Right atrium auricular region (tissue), 2 donors: ENCODE data around the gene SLC22A4. TPM values are rescaled to one million over a fixed set of nuclear protein-coding genes. Genes with fewer than 3 reads are reported as not detected.

Experiments used
- DNase-seq: peaks from one replicate; pipeline ENCODE4 v3.0.0-alpha.2; 2019; ENCODE audit warnings: low spot score
- H3K27ac ChIP-seq, 2 donors: fragments of 200-600 bp; sonication (generic); 1 replicate in 1 of 2; 2 replicates in 1 of 2; pipeline ENCODE4 v1.5.1; 2016 to 2019
- H3K27me3 ChIP-seq, 2 donors: fragments of 200-600 bp; sonication (generic); one replicate each; pipeline versions ENCODE4 v1.5.1 to v1.6.0; 2017 to 2019
- H3K36me3 ChIP-seq: fragments of 200-600 bp; sonication (generic); one replicate; pipeline ENCODE4 v1.5.1; 2016
- H3K4me1 ChIP-seq, 2 donors: fragments of 200-600 bp; sonication (generic); one replicate each; pipeline versions ENCODE4 v1.5.1 to v1.6.0; 2017 to 2019
- H3K4me3 ChIP-seq, 2 donors: fragments of 200-600 bp; sonication (generic); 1 replicate in 1 of 2; 2 replicates in 1 of 2; pipeline ENCODE4 v1.5.1; 2017 to 2019; ENCODE audit warnings: mild to moderate bottlenecking in 1 of 2, moderate library complexity in 1 of 2
- H3K9me3 ChIP-seq, 2 donors: fragments of 200-600 bp; sonication (generic); one replicate each; pipeline ENCODE4 v1.5.1; 2019
- CTCF ChIP-seq, 2 donors: fragments of 200-600 bp; sonication (generic); IDR thresholded peaks; one replicate each; pipeline ENCODE4 v1.5.1; 2019; ENCODE audit warnings: antibody characterized with exemption in 2 of 2
- total RNA-seq, 2 donors: library from RNA; depleted of rRNA; stranded (reverse); fragments of >200 nt; gene quantifications; one replicate each; pipeline ENCODE4 v1.1.0, GENCODE V29; 2016

The SLC22A4 gene
- total RNA-seq, 2 donors from 2014 or later, result 1.5 to 2.8 TPM

- DNase-seq, result no peak
- no peak for TF ChIP-seq CTCF (IDR thresholded peaks at IDR 0.05)
- Histone ChIP-seq H3K36me3 (peaks cover 10% of the 10 kb centered on the region), H3K9me3 (no peaks in the 10 kb centered on the region), H3K27me3 (no peaks in the 10 kb centered on the region), H3K4me3 (no peak overlapping the region), H3K27ac (no peak overlapping the region), H3K4me1 (peaks cover 0 to 6% of the 10 kb centered on the region in 2 donors)
Observed at GRCh38 chr5:132378580-132378979, 84.4 kb downstream of the SLC22A4 start.

- Histone ChIP-seq H3K27ac (no peak overlapping the region), H3K9me3 (no peaks in the 10 kb centered on the region), H3K4me1 (peaks cover 0 to 6% of the 10 kb centered on the region in 2 donors), H3K27me3 (no peaks in the 10 kb centered on the region), H3K4me3 (no peak overlapping the region), H3K36me3 (peaks cover 10% of the 10 kb centered on the region)
- DNase-seq, result no peak
- no peak for TF ChIP-seq CTCF (IDR thresholded peaks at IDR 0.05)
Observed at GRCh38 chr5:132380047-132380446, 85.9 kb downstream of the SLC22A4 start.

- H3K27ac ChIP-seq, result no peak overlapping the region
- no peak overlapping the region for H3K4me3 ChIP-seq
- H3K4me1 ChIP-seq, result peaks cover 0 to 12% of the 10 kb centered on the region in 2 donors
- TF ChIP-seq CTCF (IDR thresholded peaks at IDR 0.05), result no peak
- peaks cover 10% of the 10 kb centered on the region for H3K36me3 ChIP-seq
- no peaks in the 10 kb centered on the region for H3K27me3 ChIP-seq
- no peak for DNase-seq
- no peaks in the 10 kb centered on the region for H3K9me3 ChIP-seq
Observed at GRCh38 chr5:132380741-132381140, 86.5 kb downstream of the SLC22A4 start.

GRCh38 chr5:132381614-132382013 is 87.4 kb downstream of the SLC22A4 start:
- Histone ChIP-seq H3K27ac (no peak overlapping the region), H3K4me1 (peaks cover 0 to 18% of the 10 kb centered on the region in 2 donors), H3K4me3 (no peak overlapping the region), H3K27me3 (no peaks in the 10 kb centered on the region), H3K36me3 (peaks cover 10% of the 10 kb centered on the region), H3K9me3 (no peaks in the 10 kb centered on the region)
- no peak for TF ChIP-seq CTCF (IDR thresholded peaks at IDR 0.05)
- DNase-seq, result no peak

GRCh38 chr5:132383261-132383660 is 89.1 kb downstream of the SLC22A4 start:
- H3K4me3 ChIP-seq, result no peak overlapping the region
- H3K9me3 ChIP-seq, result no peaks in the 10 kb centered on the region
- no peak for DNase-seq
- H3K4me1 ChIP-seq, result peaks cover 0 to 30% of the 10 kb centered on the region in 2 donors
- H3K27ac ChIP-seq, result no peak overlapping the region
- TF ChIP-seq CTCF (IDR thresholded peaks at IDR 0.05), result no peak
- peaks cover 10% of the 10 kb centered on the region for H3K36me3 ChIP-seq
- no peaks in the 10 kb centered on the region for H3K27me3 ChIP-seq

GRCh38 chr5:132383984-132384383 is 89.8 kb downstream of the SLC22A4 start:
- H3K27ac ChIP-seq, result no peak overlapping the region
- H3K9me3 ChIP-seq, result no peaks in the 10 kb centered on the region
- no peaks in the 10 kb centered on the region for H3K27me3 ChIP-seq
- no peak overlapping the region for H3K4me3 ChIP-seq
- peaks cover 0 to 37% of the 10 kb centered on the region in 2 donors for H3K4me1 ChIP-seq
- no peak for TF ChIP-seq CTCF (IDR thresholded peaks at IDR 0.05)
- DNase-seq, result no peak
- peaks cover 3% of the 10 kb centered on the region for H3K36me3 ChIP-seq
